Loucy (cell line): Measurements from ENCODE around the gene MAN1C1.

Source experiments
- H2AFZ ChIP-seq: fragments of 200-600 bp; sonication (generic); 2 replicates; pipeline ENCODE4 v1.6.0; 2016; ENCODE audit warnings: antibody characterized with exemption, mild to moderate bottlenecking, low read length, moderate library complexity
- H3F3A ChIP-seq: fragments of 200-600 bp; 2 replicates; pipeline ENCODE4 v1.6.0; 2016; ENCODE audit warnings: antibody characterized with exemption, low read depth, mild to moderate bottlenecking
- H3K27me3 ChIP-seq: fragments of 200-600 bp; sonication (generic); 2 replicates; pipeline ENCODE4 v1.6.1; 2014; ENCODE audit warnings: low read length, mild to moderate bottlenecking; ENCODE audit not compliant: insufficient read depth, poor library complexity, severe bottlenecking
- H3K36me3 ChIP-seq: fragments of 200-600 bp; sonication (generic); 2 replicates; pipeline ENCODE4 v1.6.1; 2016; ENCODE audit warnings: low read length; ENCODE audit not compliant: insufficient read depth
- H3K4me1 ChIP-seq: fragments of 200-600 bp; sonication (generic); 2 replicates; pipeline ENCODE4 v1.5.1; 2014; ENCODE audit warnings: low read length, mild to moderate bottlenecking; ENCODE audit not compliant: insufficient read depth, poor library complexity, severe bottlenecking
- H3K4me2 ChIP-seq: fragments of 200-600 bp; sonication (generic); 2 replicates; pipeline ENCODE4 v1.6.0; 2014; ENCODE audit warnings: antibody characterized with exemption, low read length, low read depth, mild to moderate bottlenecking; ENCODE audit not compliant: poor library complexity, severe bottlenecking
- H3K4me3 ChIP-seq: fragments of 200-600 bp; sonication (generic); 2 replicates; pipeline ENCODE4 v1.5.1; 2014; ENCODE audit warnings: low read length, mild to moderate bottlenecking, mixed read lengths; ENCODE audit not compliant: poor library complexity, severe bottlenecking
- H3K79me2 ChIP-seq: fragments of 200-600 bp; sonication (generic); 2 replicates; pipeline ENCODE4 v1.6.1; 2014; ENCODE audit warnings: low read length; ENCODE audit not compliant: insufficient read depth
- H3K9ac ChIP-seq: fragments of 200-600 bp; sonication (generic); 2 replicates; pipeline ENCODE4 v1.6.0; 2014; ENCODE audit warnings: mild to moderate bottlenecking, low read depth, low read length, moderate library complexity; ENCODE audit not compliant: poor library complexity, severe bottlenecking
- H3K9me2 ChIP-seq: fragments of 200-600 bp; sonication (generic); replicated peaks from 2 replicates; pipeline ENCODE4 v1.6.1; 2016; ENCODE audit warnings: low read depth, low read length, mixed read lengths
- H3K9me3 ChIP-seq: fragments of 200-600 bp; sonication (generic); 2 replicates; pipeline ENCODE4 v1.6.1; 2014; ENCODE audit warnings: mild to moderate bottlenecking, antibody characterized with exemption, low read length, low read depth; ENCODE audit not compliant: insufficient read depth
- H4K20me1 ChIP-seq: fragments of 200-600 bp; sonication (generic); 2 replicates; pipeline ENCODE4 v1.6.0; 2014; ENCODE audit warnings: antibody characterized with exemption, low read length, mild to moderate bottlenecking; ENCODE audit not compliant: insufficient read depth, poor library complexity, severe bottlenecking
- CTCF ChIP-seq: fragments of 200-600 bp; sonication (generic); conservative IDR thresholded peaks from 2 replicates; pipeline ENCODE4 v1.5.1; 2014; ENCODE audit warnings: mild to moderate bottlenecking, antibody characterized with exemption, low read length
- EZH2phosphoT487 ChIP-seq: fragments of 200-600 bp; IDR thresholded peaks from 2 replicates; pipeline ENCODE4 v1.6.1; 2018; ENCODE audit warnings: antibody characterized with exemption, mild to moderate bottlenecking, moderate library complexity, borderline replicate concordance

Gene MAN1C1

GRCh38 chr1:25711555-25712298 lies 95.1 kb downstream of the MAN1C1 start:
- Histone ChIP-seq H3K27me3 (no peaks in the 10 kb centered on the region), H3K79me2 (no peaks in the 10 kb centered on the region), H4K20me1 (no peaks in the 10 kb centered on the region), H3K4me3 (no peak overlapping the region), H3F3A (no peaks in the 10 kb centered on the region), H3K9me3 (no peaks in the 10 kb centered on the region), H3K4me2 (no peak overlapping the region), H3K9ac (no peak overlapping the region), H3K36me3 (no peaks in the 10 kb centered on the region), H3K4me1 (no peaks in the 10 kb centered on the region), H3K9me2 (no peaks in the 10 kb centered on the region), H2AFZ (no peak overlapping the region)
- TF ChIP-seq CTCF (no peak), EZH2phosphoT487 (no peak)

GRCh38 chr1:25712299-25712970 lies 95.8 kb downstream of the MAN1C1 start:
- Histone ChIP-seq H3K9me2 (no peaks in the 10 kb centered on the region), H3K4me2 (no peak overlapping the region), H4K20me1 (no peaks in the 10 kb centered on the region), H3K36me3 (no peaks in the 10 kb centered on the region), H3F3A (no peaks in the 10 kb centered on the region), H3K79me2 (no peaks in the 10 kb centered on the region), H3K9ac (no peak overlapping the region), H2AFZ (no peak overlapping the region), H3K27me3 (no peaks in the 10 kb centered on the region), H3K9me3 (no peaks in the 10 kb centered on the region), H3K4me3 (no peak overlapping the region), H3K4me1 (no peaks in the 10 kb centered on the region)
- TF ChIP-seq CTCF (no peak), EZH2phosphoT487 (no peak)

GRCh38 chr1:25713961-25714360 lies 97.4 kb downstream of the MAN1C1 start:
- H3K4me2 ChIP-seq = no peak overlapping the region
- H3K9ac ChIP-seq = no peak overlapping the region
- no peaks in the 10 kb centered on the region for H3K4me1 ChIP-seq
- H3K79me2 ChIP-seq = no peaks in the 10 kb centered on the region
- no peaks in the 10 kb centered on the region for H3K9me3 ChIP-seq
- no peaks in the 10 kb centered on the region for H3K27me3 ChIP-seq
- no peaks in the 10 kb centered on the region for H3K9me2 ChIP-seq
- H3K4me3 ChIP-seq = no peak overlapping the region
- no peak overlapping the region for H2AFZ ChIP-seq
- no peaks in the 10 kb centered on the region for H4K20me1 ChIP-seq
- TF ChIP-seq CTCF (no peak), EZH2phosphoT487 (no peak)
- H3K36me3 ChIP-seq = no peaks in the 10 kb centered on the region
- no peaks in the 10 kb centered on the region for H3F3A ChIP-seq
